ENCODE results near the gene ASXL2. TPM values are rescaled to one million over a fixed set of nuclear protein-coding genes. Genes with fewer than 3 reads are reported as not detected.

ASXL2 gene
- total and polyA plus RNA-seq, 2 of the 13 experiments (the other 11 are each of a cell fraction or from before 2014, with no cell fraction given): 12.1 to 19.2 TPM

- H3K4me1 ChIP-seq (ENCODE audit: insufficient read depth, low read length): peaks cover 37% of the 10 kb centered on the region
- H3K9ac ChIP-seq (ENCODE audit: insufficient read depth, low read depth, low read length): no peak overlapping the region
- H4K20me1 ChIP-seq (ENCODE audit: insufficient read depth, low read length): peaks cover 8% of the 10 kb centered on the region
- no TSS peak for BruUV-seq (replicated peaks)
- DNase-seq (ENCODE audit: low spot score) (no peak), FAIRE-seq (no peak), ATAC-seq (no peak)
- no peak overlapping the region for H3K4me2 ChIP-seq (ENCODE audit: low read depth, low read length)
- H3K27me3 ChIP-seq (ENCODE audit: control insufficient read depth in 1 of 2, insufficient read depth in 2 of 2, low read length in 2 of 2): no peaks in the 10 kb centered on the region
- H3K27ac ChIP-seq (ENCODE audit: extremely low read length, insufficient read depth, low read length): no peak overlapping the region
- H2AFZ ChIP-seq (ENCODE audit: low read length): no peak overlapping the region
- POLR2A ChIA-PET: interaction anchor here (1.3 kb wide), 1 partner anchor 47 kb away, joined by 3 read pairs; the partner anchor contains the start of gene ASXL2
- intact Hi-C loops (cut with micrococcal nuclease; ENCODE audit: unreplicated experiment): no loop called here
- no peak overlapping the region for H3K4me3 ChIP-seq (replicated peaks in 1 of 3; ENCODE audit: insufficient read depth in 1 of 3, low read depth in 2 of 3, low read length in 3 of 3)
- H3K79me2 ChIP-seq (ENCODE audit: insufficient read depth, low read length): peaks cover 33% of the 10 kb centered on the region
- CTCF ChIA-PET (ENCODE audit: low intra/inter-chr PET ratio, low total read pairs): no interaction called here
- TF ChIP-seq ZC3H13 (CRISPR knock-in tag; IDR thresholded peaks at IDR 0.05): no peak
- TF ChIP-seq KLF12 (CRISPR knock-in tag; IDR thresholded peaks at IDR 0.05; ENCODE audit: borderline replicate concordance): no peak
- TF ChIP-seq KDM2A (CRISPR knock-in tag; IDR thresholded peaks at IDR 0.05; ENCODE audit: borderline replicate concordance, low read depth): no peak
- no peak for TF ChIP-seq ZNF747 (CRISPR knock-in tag; IDR thresholded peaks at IDR 0.05; ENCODE audit: borderline replicate concordance)
- no peak for TF ChIP-seq ELF3 (CRISPR knock-in tag; IDR thresholded peaks at IDR 0.05)
- TF ChIP-seq ZNF253 (CRISPR knock-in tag; IDR thresholded peaks at IDR 0.05; ENCODE audit: borderline replicate concordance): no peak
- no peak for TF ChIP-seq KIAA2018 (CRISPR knock-in tag; IDR thresholded peaks at IDR 0.05; ENCODE audit: borderline replicate concordance)
- no peak for TF ChIP-seq XRCC5 (optimal IDR thresholded peaks at IDR 0.05; ENCODE audit: low read length)
- no peak for TF ChIP-seq YEATS4 (CRISPR knock-in tag; IDR thresholded peaks at IDR 0.05; ENCODE audit: borderline replicate concordance)
- no peak for TF ChIP-seq SIN3A (IDR thresholded peaks at IDR 0.05; ENCODE audit: borderline replicate concordance, low read depth, low read length)
- no peak for TF ChIP-seq SALL1 (CRISPR knock-in tag; IDR thresholded peaks at IDR 0.05)
- no peak for TF ChIP-seq PITX1 (CRISPR knock-in tag; IDR thresholded peaks at IDR 0.05)
- no peak for TF ChIP-seq ZSCAN21 (CRISPR knock-in tag; IDR thresholded peaks at IDR 0.05; ENCODE audit: borderline replicate concordance)
- WGBS (ENCODE audit: low lambda C conversion rate): 96% methylated on average over 3 of the region's 3 CpGs
- peaks cover 6 to 19% of the 10 kb centered on the region in 2 experiments; a peak in 3 of 5 replicates for H3K36me3 ChIP-seq (replicated peaks in 1 of 2; ENCODE audit: control insufficient read depth in 1 of 2, insufficient read depth in 2 of 2, low read length in 2 of 2)
- H3K9me3 ChIP-seq (ENCODE audit: low read length): no peaks in the 10 kb centered on the region
- in situ Hi-C loops (cut with HindIII; ENCODE audit: extremely low pct_ligation_motif_present, low pct_unique_long_range_greater_than_20kb): no loop called here
Measured at GRCh38 chr2:25831746-25832449, 46.4 kb downstream of the ASXL2 start.
